Prostate gland (tissue), 2 donors: ENCODE measurements around the gene KSR2.

Source experiments
- POLR2A ChIP-seq: fragments of 450-650 bp; IDR thresholded peaks from one replicate; pipeline ENCODE4 v1.6.1; 2016; ENCODE audit warnings: antibody characterized with exemption, mild to moderate bottlenecking
- POLR2AphosphoS5 ChIP-seq: sonication (generic); formaldehyde crosslinking; IDR thresholded peaks from one replicate; pipeline ENCODE4 v1.6.1; 2017; ENCODE audit warnings: antibody characterized with exemption
- TF ChIP-seq, protein P1 (sequence below), 4 experiments: fragments of 200-600 bp in 2 of 4; fragments of 450-650 bp in 2 of 4; sonication (generic) in 2 of 4; IDR thresholded peaks; 1 replicate in 3 of 4; 2 replicates in 1 of 4; pipeline ENCODE4 v1.5.1; 2016 to 2019; ENCODE audit warnings: antibody characterized with exemption in 4 of 4, mild to moderate bottlenecking in 2 of 4, moderate library complexity in 2 of 4

- TF ChIP-seq, protein P1, sequence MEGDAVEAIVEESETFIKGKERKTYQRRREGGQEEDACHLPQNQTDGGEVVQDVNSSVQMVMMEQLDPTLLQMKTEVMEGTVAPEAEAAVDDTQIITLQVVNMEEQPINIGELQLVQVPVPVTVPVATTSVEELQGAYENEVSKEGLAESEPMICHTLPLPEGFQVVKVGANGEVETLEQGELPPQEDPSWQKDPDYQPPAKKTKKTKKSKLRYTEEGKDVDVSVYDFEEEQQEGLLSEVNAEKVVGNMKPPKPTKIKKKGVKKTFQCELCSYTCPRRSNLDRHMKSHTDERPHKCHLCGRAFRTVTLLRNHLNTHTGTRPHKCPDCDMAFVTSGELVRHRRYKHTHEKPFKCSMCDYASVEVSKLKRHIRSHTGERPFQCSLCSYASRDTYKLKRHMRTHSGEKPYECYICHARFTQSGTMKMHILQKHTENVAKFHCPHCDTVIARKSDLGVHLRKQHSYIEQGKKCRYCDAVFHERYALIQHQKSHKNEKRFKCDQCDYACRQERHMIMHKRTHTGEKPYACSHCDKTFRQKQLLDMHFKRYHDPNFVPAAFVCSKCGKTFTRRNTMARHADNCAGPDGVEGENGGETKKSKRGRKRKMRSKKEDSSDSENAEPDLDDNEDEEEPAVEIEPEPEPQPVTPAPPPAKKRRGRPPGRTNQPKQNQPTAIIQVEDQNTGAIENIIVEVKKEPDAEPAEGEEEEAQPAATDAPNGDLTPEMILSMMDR (IDR thresholded peaks at IDR 0.05) = no peak
- TF ChIP-seq POLR2AphosphoS5 = no peak
- no peak for TF ChIP-seq POLR2A
Observed at GRCh38 chr12:117680312-117680711, 288.5 kb downstream of the KSR2 start.
